ENCODE data around the gene VKORC1L1.
"Not testable (repeated sequence)": the region's sequence is repeated elsewhere in the genome, so short reads cannot be mapped to it uniquely, and the experiment has no call there.

The VKORC1L1 gene

DNA sequence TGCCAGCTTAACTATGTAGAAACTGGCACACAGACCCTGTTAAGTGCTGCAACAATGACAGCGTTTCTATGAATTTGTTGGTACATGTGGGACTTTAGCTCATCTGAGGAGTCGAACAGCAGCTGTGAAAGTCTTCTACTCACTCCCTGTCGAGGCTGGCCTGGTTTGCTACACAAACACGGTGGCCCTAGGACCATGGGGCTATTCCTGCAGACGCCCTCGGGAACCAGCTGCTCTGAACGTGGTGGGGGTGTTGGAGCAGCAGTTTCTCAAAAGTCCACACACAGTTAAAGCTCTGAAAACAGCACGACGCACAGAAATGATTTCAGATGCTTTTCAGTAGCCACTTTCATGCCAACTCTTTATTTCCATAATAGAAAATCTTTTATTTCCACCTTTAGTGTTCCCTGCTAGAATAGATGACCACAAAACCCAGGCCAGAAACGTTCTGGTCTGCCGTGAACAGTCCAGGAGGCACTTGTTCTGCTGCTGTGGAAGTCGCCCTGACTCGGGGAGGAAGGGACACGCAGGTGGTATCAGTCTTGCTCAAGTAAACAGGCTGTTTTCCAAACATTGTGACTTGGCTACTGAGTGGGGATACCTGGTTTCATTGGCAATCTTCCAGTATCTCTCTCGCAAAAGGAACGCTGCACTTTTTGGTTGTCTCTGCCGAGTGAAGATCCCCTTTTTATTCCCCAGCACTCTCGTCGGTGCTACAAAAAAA lies 87.6 kb downstream of the VKORC1L1 start:
- TF ChIP-seq ZFX (IDR thresholded peaks at IDR 0.05): no peak
- TF ChIP-seq, protein P1, sequence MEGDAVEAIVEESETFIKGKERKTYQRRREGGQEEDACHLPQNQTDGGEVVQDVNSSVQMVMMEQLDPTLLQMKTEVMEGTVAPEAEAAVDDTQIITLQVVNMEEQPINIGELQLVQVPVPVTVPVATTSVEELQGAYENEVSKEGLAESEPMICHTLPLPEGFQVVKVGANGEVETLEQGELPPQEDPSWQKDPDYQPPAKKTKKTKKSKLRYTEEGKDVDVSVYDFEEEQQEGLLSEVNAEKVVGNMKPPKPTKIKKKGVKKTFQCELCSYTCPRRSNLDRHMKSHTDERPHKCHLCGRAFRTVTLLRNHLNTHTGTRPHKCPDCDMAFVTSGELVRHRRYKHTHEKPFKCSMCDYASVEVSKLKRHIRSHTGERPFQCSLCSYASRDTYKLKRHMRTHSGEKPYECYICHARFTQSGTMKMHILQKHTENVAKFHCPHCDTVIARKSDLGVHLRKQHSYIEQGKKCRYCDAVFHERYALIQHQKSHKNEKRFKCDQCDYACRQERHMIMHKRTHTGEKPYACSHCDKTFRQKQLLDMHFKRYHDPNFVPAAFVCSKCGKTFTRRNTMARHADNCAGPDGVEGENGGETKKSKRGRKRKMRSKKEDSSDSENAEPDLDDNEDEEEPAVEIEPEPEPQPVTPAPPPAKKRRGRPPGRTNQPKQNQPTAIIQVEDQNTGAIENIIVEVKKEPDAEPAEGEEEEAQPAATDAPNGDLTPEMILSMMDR (conservative IDR thresholded peaks at IDR 0.05): no peak
- no peak overlapping the region for H3K27ac ChIP-seq

DNA sequence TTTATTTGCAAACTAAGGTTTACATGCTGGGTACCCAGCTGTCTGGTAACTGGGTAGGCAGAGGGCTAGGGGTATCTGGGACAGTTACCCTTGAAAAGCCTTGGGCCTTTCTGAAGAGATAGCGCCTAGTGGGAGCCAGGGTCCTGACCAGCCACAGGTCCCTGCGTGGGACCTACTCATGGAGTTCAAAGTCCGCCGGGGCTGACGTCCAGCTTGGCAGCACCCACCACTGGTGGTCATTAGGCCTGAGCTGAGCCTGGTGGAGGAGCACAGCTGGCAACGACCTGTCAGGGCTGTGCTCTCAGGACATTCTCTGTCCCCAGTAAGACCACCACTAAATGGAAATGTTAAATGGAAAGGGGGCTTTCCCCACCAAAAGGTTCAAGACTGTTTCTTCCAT lies 89.2 kb downstream of the VKORC1L1 start:
- H3K27ac ChIP-seq: no peak overlapping the region
- TF ChIP-seq, protein P1 (conservative IDR thresholded peaks at IDR 0.05): no peak
- no peak for TF ChIP-seq ZFX (IDR thresholded peaks at IDR 0.05)

DNA sequence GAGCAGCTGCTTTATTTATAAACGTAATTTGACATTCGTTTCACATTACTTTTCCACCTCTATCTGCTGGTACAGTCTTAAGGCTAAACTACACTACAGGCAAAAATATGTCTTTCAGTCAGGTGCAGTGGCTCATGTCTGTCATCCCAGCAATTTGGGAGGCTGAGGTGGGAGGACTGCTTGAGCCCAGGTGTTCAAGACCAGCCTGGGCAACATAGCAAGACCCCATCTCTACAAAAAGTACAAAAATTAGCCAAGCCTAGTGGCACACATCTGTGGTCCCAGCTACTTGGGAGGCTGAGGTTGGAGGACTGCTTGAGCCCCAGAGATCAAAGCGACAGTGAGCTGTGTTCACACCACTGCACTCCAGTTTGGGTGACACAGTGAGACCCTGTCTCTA lies 91.8 kb downstream of the VKORC1L1 start:
- H3K27ac ChIP-seq: not testable (repeated sequence)

DNA sequence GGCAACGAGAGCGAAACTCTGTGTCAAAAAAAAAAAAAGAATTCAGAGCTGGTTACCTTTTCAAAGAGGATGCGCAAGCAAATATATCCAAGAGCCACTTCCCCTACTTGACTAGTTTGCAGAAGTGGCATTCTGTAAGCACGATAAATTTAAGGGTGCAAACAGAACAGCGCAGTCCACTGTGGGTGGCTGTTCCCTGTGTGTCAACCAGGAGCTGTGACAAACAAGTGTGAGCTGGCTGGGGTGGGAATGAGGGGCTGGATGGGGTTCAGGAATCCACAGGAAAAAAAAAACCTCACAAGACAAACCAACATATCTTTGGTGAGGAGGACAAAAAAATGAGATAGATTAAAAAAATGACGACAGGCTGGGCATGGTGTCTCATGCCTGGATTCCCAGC lies 93.3 kb downstream of the VKORC1L1 start:
- H3K27ac ChIP-seq: no peak overlapping the region
- TF ChIP-seq, protein P1 (conservative IDR thresholded peaks at IDR 0.05): no peak
- TF ChIP-seq ZFX (IDR thresholded peaks at IDR 0.05): no peak

DNA sequence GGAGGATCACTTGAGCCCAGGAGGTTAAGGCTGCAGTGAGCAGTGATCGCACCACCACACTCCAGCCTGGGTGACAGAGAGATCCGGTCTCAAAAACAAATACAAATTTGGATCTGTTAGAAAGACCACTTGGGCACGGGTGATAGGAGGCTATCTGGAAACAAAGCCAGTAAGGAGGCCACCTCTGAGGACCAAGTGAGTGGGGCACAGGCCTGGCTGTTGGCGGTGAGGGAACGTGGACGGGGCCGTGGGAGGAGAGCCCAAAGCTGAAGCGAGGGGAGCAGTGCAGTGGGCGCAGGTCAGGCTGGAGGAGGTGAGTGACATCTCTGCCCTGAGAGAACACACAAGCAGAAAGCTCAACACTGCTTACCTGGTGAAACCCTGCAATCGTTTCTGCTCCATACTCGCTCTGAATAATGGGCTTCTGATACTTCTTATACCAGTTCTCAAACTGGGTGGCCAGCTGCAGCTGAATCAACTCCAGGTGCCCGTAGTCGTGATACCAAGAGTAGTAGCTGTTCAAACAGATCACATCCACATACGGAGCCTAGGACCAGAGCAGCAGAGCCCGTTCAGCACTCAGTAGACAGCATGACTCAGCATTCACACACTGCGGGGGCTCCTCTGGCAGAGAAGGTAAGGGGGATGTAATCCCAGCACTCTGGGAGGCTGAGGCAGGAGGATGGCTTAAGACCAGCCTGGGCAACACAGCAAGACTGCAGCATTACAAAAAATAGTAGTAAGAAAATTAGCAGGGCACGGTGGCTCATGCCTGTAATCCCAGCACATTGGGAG lies 94.7 kb downstream of the VKORC1L1 start:
- TF ChIP-seq ZFX (IDR thresholded peaks at IDR 0.05): no peak
- TF ChIP-seq, protein P1 (conservative IDR thresholded peaks at IDR 0.05): no peak
- no peak overlapping the region for H3K27ac ChIP-seq

DNA sequence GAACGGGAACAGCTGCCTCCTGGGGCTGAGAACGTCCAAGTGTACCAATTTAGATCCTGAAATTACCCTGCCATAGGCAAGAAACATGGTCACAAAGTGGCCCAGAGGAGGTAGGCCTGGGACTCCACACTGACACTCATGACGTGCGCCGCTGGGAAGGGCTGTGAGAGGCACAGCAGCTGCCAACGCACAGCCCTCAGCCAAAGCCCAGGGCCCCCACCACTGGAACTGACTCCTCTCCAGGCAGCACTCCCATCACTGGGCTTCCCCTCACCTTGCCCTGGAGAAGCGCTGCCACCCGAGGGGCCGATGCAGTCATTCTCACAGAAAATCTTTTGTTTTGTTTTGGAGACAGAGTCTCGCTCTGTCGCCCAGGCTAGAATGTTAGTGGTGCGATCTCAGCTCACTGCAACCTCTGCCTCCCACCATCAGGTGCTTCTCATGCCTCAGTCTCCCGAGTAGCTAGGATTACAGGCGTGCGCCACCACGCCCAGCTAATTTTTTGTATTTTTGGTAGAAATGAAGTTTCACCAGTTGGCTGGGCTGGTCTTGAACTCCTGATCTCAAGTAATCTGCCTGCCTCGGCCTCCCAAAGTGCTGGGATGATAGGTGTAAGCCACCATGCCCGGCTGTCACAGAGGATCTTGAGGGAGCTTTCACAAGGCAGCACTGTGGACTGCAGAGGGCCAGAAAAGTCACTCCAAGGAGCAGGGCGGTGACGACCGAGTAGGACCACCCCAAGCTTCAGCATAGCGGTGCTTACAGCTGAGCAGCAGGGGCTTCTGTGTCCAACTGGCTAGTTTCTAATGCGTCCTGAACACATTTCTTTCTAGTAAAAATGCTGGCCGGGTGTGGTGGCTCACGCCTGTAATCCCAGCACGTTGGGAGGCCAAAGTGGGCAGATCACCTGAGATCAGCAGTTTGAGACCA lies 95.6 kb downstream of the VKORC1L1 start:
- TF ChIP-seq, protein P1 (conservative IDR thresholded peaks at IDR 0.05): no peak
- TF ChIP-seq ZFX (IDR thresholded peaks at IDR 0.05): no peak
- no peak overlapping the region for H3K27ac ChIP-seq

DNA sequence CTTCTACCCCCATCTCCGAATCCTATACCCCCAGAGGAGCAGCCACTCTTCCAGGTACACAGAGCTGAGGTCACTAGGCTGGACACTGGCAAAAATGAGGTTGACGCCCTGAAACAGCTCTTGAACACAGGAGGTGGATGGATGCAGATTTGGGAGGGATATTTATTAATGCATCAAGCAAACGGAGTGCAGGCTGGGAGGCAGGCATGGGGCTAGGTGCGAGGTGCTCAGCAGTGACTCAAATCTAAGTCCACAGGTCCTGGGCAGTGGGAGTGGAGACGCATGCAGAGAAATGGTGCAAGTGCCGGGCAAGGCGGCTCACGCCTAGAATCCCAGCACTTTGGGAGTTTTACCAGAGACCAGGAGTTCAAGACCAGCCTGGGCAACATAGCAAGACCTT lies 98.1 kb downstream of the VKORC1L1 start:
- TF ChIP-seq, protein P1 (conservative IDR thresholded peaks at IDR 0.05): no peak
- TF ChIP-seq ZFX (IDR thresholded peaks at IDR 0.05): no peak

More for the DNA sequence above, 98.1 kb downstream of the VKORC1L1 start:
- H3K27ac ChIP-seq: no peak overlapping the region
